Cardiac fibroblast (primary cell): ENCODE results near the gene TEKTIP1.
"Not testable (repeated sequence)": the region's sequence is repeated elsewhere in the genome, so short reads cannot be mapped to it uniquely, and the experiment has no call there.

Experiments used
- DNase-seq, 2 donors: peaks; one replicate each; pipeline versions ENCODE4 v3.0.0 to v3.0.0-alpha.2; 2010; ENCODE audit warnings: low read depth in 2 of 2
- H3K4me3 ChIP-seq, 2 donors: replicated peaks in 1 of 2; 1 replicate in 1 of 2; 2 replicates in 1 of 2; pipeline ENCODE4 v1.5.1; 2011; ENCODE audit warnings: low read depth in 2 of 2, low read length in 2 of 2, mild to moderate bottlenecking in 2 of 2, moderate library complexity in 1 of 2
- CTCF ChIP-seq: IDR thresholded peaks from one replicate; pipeline ENCODE4 v1.5.1; 2011; ENCODE audit warnings: low read depth, mild to moderate bottlenecking, low read length, inconsistent platforms

Gene TEKTIP1

GRCh38 chr19:3503036-3503572 is 35.9 kb upstream of the TEKTIP1 start:
- DNase-seq, result peak; percentile 32
- no peak overlapping the region for H3K4me3 ChIP-seq
- TF ChIP-seq CTCF, result no peak

DNA sequence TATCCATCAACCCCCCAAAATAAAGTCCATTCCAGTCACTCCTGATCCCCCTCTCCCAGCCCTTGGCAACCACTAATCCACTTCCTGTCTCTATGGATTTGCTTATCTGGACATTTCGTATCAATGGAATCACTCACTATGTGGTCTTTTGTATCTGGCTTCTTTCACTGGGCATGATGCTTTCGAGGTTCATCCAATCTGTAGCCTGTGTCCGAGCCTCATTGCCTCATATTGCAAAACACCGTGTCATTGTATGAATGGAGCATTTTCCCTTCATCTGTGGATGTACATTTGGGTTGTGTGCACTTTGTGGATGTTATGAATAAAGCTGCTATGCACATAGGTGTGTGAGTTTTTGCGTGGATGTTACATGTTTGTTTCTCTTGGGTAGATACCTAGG is 34.2 kb upstream of the TEKTIP1 start:
- no peak for TF ChIP-seq CTCF
- H3K4me3 ChIP-seq, result no peak overlapping the region
- DNase-seq, result peak in 1 of 2 donors; percentile 12

DNA sequence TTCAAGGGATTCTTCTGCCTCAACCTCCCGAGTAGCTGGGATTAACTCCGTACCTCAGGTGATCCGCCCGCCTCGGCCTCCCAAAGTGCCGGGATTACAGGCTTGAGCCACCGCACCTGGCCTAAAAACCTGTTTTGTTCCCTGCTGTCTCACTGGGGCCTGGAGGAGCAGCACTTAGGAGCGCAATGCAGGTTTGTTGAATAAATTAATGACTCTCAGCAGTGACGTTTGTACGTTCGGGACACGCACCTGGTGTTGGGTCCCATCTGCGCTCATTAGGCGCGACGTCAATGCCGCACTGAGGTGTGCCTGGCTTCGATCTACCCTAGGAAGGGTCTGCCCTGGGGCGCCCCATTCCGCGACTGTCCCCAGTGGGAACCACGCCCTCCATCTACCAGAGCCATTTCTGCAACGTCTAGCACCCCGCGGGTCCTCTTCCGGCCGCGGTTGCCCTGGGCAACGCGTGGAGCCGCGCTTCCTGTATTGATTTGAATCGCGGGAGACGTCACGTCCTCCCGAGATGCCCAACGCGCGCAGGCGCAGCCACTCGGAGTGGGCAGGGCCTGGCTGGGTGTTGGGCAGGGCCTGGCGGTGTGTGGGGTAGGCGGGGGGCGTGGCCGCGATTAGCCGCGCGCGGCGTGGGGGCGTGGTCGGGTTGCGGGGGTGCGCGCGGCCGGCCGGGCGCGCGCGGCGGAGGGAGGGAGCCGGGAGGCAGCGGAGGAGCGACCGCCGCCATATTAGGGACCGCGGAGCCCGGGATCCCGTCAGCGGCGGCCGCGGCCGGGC is 33.2 kb upstream of the TEKTIP1 start, which contains the start of gene FZR1:
Gene FZR1, plus strand, starts transcription at position 714 of the 786 bp plus-strand sequence. CDS start 16,679 bp downstream, outside the sequence.
- no peak for TF ChIP-seq CTCF
- DNase-seq, result peak; percentile 99

DNA sequence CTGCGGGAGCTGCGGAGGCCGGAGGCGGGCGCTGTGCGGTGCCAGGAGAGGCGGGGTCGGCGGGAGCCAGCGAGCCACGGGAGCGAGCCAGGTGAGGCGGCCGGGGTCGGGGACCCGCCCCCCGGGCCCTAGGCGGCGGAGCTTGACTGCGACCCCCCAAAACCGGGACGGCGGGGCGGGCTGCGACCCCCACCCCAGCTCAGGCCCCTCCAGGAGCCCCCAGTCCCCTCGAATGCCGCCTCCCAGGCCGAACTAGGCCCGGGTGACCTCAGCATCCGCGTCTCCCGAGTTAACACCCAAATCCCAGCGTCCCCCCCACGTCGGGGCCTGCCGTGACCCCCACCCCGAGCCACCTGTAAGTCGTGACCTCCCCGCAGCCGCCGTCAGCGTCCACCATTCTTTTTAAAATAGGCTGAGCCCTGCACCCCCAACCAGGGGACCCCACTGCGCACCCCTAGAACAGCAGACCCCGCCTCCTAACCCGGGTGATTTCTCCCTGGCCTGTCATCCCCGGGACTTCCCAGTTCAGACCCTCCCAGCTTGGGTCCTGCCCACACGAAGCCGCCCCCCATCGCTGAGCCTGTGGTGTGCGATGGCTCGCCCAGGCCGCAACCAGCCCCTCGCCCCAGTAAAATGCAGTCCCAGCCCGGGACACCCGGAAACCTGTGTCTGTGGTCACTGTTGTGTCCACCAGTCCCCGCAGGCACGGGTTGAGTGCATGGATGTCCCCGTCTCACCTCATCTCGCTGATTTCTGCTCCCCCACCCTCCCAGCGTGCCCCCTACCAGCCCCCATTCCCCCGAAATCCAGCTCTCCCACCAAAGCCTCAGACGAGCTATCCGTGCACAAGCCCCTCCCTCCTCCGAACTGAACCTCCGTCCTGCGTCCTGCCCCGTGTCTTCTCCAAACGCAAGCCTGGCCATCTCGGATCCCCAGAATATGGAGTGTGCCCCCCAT is 32.3 kb upstream of the TEKTIP1 start:
- H3K4me3 ChIP-seq, result peak overlapping the region; percentile 82 to 92
- peak in 1 of 2 donors; percentile 20 for DNase-seq
- no peak for TF ChIP-seq CTCF

More for the DNA sequence above, 33.2 kb upstream of the TEKTIP1 start, which contains the start of gene FZR1:
- H3K4me3 ChIP-seq, result peak within 1 kb of the TSS; percentile 82 to 92

- H3K4me3 ChIP-seq, result peak overlapping the region; percentile 82 to 92
- no peak for TF ChIP-seq CTCF
- peak in 1 of 2 donors; percentile 10 for DNase-seq
Observed at GRCh38 chr19:3507371-3508120, 31.4 kb upstream of the TEKTIP1 start.

- H3K4me3 ChIP-seq, result peak overlapping the region in 1 of 2 donors; percentile 82
- DNase-seq, result not testable (repeated sequence)
Observed at GRCh38 chr19:3508121-3508661, 30.8 kb upstream of the TEKTIP1 start.
